Tibial nerve (tissue), 4 donors: ENCODE measurements around the gene ITGAV. TPM values are rescaled to one million over a fixed set of nuclear protein-coding genes. Genes with fewer than 3 reads are reported as not detected.

Experiments used
- DNase-seq, 2 donors: peaks; one replicate each; pipeline ENCODE4 v3.0.0-alpha.2; 2019; ENCODE audit warnings: low spot score in 2 of 2
- H3K27ac ChIP-seq, 4 donors: fragments of 200-600 bp; sonication (generic) in 3 of 4; one replicate each; pipeline ENCODE4 v1.5.1; 2017 to 2019; ENCODE audit warnings: mild to moderate bottlenecking in 1 of 4
- H3K27me3 ChIP-seq, 2 donors: fragments of 200-600 bp; sonication (generic) in 1 of 2; one replicate each; pipeline versions ENCODE4 v1.5.1 to v1.6.0; 2017 to 2019
- H3K36me3 ChIP-seq, 3 donors: fragments of 200-600 bp; sonication (generic); one replicate each; pipeline ENCODE4 v1.5.1; 2018 to 2019
- H3K4me1 ChIP-seq, 4 donors: fragments of 200-600 bp; sonication (generic) in 3 of 4; one replicate each; pipeline ENCODE4 v1.5.1; 2017 to 2019
- H3K4me3 ChIP-seq, 4 donors: fragments of 200-600 bp; sonication (generic) in 3 of 4; one replicate each; pipeline ENCODE4 v1.5.1; 2017 to 2019; ENCODE audit warnings: mild to moderate bottlenecking in 1 of 4, moderate library complexity in 1 of 4
- H3K9me3 ChIP-seq, 4 donors: fragments of 200-600 bp; sonication (generic) in 3 of 4; one replicate each; pipeline ENCODE4 v1.5.1; 2017 to 2019
- EP300 ChIP-seq, 2 donors: sonication (generic); formaldehyde crosslinking; IDR thresholded peaks; one replicate each; pipeline ENCODE4 v1.6.1; 2017; ENCODE audit warnings: antibody characterized with exemption in 2 of 2, mild to moderate bottlenecking in 1 of 2
- POLR2A ChIP-seq, 2 donors: fragments of 450-650 bp; IDR thresholded peaks; one replicate each; pipeline ENCODE4 v1.6.1; 2017; ENCODE audit warnings: antibody characterized with exemption in 2 of 2, mild to moderate bottlenecking in 2 of 2, moderate library complexity in 2 of 2
- WGBS, 2 donors: methylation state at CpG; one replicate each; pipeline ENCODE4 v1.1.5; 2018; 5-methylcytosine and 5-hydroxymethylcytosine counted together
- total RNA-seq, 4 donors: library from RNA; depleted of rRNA; stranded (reverse); fragments of >200 nt; gene quantifications; one replicate each; pipeline ENCODE4 v1.1.0, GENCODE V29; 2016
- TF ChIP-seq, protein P1 (sequence below), 5 experiments: fragments of 200-600 bp in 3 of 5; fragments of 450-650 bp in 2 of 5; sonication (generic) in 3 of 5; IDR thresholded peaks; one replicate each; pipeline ENCODE4 v1.5.1; 2016 to 2019; ENCODE audit warnings: antibody characterized with exemption in 5 of 5, mild to moderate bottlenecking in 3 of 5, moderate library complexity in 2 of 5

ITGAV gene
- total RNA-seq, 4 donors from 2014 or later = 97.1 to 114 (median 100) TPM

DNA sequence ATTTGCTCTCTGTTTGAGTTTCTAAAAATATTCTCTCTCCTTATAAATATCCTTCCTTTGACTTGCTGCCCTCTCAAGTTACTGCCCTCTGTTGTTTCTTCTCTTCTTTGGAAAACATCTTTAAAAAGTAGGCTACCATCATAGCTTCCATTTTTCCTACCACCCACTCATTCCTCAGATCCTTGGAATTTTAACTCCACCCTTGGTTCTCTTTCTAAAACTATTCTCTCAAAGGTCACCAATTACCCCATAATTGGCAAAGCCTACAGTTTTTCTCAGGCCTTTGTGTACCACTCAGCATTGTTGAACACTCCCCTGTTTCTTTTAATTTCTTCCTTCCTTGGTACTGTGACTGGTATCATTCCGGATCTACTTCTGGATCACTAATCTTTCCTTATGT lies 43.0 kb upstream of the ITGAV start:
- Histone ChIP-seq H3K27me3 (no peaks in the 10 kb centered on the region), H3K9me3 (no peaks in the 10 kb centered on the region), H3K36me3 (no peaks in the 10 kb centered on the region), H3K4me1 (peaks cover 0 to 40% (median 19%) of the 10 kb centered on the region in 4 donors), H3K27ac (peak overlapping the region in 2 of 4 donors; percentile 2 to 67), H3K4me3 (no peak overlapping the region)
- 0 to 32% methylated on average over 1 of the region's 1 CpG for WGBS, 2 donors
- no peak for TF ChIP-seq EP300 (IDR thresholded peaks at IDR 0.05)
- TF ChIP-seq, protein P1, sequence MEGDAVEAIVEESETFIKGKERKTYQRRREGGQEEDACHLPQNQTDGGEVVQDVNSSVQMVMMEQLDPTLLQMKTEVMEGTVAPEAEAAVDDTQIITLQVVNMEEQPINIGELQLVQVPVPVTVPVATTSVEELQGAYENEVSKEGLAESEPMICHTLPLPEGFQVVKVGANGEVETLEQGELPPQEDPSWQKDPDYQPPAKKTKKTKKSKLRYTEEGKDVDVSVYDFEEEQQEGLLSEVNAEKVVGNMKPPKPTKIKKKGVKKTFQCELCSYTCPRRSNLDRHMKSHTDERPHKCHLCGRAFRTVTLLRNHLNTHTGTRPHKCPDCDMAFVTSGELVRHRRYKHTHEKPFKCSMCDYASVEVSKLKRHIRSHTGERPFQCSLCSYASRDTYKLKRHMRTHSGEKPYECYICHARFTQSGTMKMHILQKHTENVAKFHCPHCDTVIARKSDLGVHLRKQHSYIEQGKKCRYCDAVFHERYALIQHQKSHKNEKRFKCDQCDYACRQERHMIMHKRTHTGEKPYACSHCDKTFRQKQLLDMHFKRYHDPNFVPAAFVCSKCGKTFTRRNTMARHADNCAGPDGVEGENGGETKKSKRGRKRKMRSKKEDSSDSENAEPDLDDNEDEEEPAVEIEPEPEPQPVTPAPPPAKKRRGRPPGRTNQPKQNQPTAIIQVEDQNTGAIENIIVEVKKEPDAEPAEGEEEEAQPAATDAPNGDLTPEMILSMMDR (IDR thresholded peaks at IDR 0.05) = no peak
- TF ChIP-seq POLR2A (IDR thresholded peaks at IDR 0.05) = no peak
- DNase-seq = no peak

DNA sequence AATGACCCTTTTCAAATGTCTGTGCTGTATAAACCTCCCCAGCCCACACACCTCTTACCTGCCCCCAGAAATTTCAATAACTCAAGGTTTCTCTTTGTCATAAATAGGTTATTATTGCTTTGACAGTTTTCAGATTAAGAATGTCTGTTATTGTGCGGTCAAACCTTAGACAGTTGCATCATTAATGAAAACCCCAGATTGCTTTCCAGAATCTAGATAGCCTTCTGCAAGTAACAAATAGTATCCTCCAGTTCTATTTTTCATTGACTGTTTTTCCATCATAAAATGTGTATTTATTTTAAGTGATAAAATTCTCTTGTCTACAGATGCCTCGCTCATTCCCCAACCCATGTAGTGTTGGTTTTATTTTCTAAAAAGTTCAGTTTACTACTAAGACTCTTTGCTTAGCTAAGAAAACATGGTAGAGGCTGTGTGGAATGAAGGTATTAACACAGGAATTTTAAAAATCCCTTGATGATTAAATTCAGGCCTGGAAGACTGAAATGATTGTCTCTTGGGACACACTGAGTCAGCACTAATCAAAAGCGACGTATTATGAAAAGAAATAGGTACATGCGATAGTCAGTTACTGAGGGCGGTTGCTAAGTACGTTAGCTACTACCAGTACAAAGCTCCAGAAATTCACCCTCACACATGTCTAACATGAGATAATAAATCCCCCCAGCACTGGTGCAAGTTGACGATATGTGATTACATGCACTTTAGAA lies 38.4 kb upstream of the ITGAV start:
- Histone ChIP-seq H3K27me3 (no peaks in the 10 kb centered on the region), H3K9me3 (no peaks in the 10 kb centered on the region), H3K4me3 (no peak overlapping the region), H3K27ac (no peak overlapping the region), H3K36me3 (no peaks in the 10 kb centered on the region), H3K4me1 (peaks cover 0 to 8% (median 4%) of the 10 kb centered on the region in 4 donors)
- TF ChIP-seq, protein P1 (IDR thresholded peaks at IDR 0.05) = no peak
- TF ChIP-seq POLR2A (IDR thresholded peaks at IDR 0.05) (no peak), EP300 (IDR thresholded peaks at IDR 0.05) (no peak)
- no peak for DNase-seq
- 79 to 80% methylated on average over 8 of the region's 8 CpGs for WGBS, 2 donors

DNA sequence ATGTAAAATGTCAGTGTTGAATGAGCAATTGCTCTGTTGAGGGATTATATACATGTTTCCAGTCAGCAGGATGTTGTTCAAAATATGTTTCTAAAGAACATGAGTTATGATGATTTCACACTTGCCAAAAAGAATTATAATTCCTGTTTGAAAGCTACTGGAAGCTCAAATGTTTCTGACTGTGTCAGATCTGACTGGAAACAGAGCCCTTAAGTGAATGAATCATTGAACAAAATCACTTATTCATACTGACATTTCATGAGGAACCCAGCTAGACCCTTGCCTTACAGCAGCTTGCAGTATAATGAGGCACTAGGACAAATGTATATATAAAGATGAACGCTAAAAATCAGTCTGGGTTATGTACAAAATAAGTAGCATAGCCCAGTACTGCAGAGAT lies 35.4 kb upstream of the ITGAV start:
- WGBS, 2 donors = 44 to 61% methylated on average over 1 of the region's 1 CpG
- no peak for DNase-seq
- TF ChIP-seq, protein P1 (IDR thresholded peaks at IDR 0.05) = no peak
- TF ChIP-seq POLR2A (IDR thresholded peaks at IDR 0.05) (no peak), EP300 (IDR thresholded peaks at IDR 0.05) (no peak)

DNA sequence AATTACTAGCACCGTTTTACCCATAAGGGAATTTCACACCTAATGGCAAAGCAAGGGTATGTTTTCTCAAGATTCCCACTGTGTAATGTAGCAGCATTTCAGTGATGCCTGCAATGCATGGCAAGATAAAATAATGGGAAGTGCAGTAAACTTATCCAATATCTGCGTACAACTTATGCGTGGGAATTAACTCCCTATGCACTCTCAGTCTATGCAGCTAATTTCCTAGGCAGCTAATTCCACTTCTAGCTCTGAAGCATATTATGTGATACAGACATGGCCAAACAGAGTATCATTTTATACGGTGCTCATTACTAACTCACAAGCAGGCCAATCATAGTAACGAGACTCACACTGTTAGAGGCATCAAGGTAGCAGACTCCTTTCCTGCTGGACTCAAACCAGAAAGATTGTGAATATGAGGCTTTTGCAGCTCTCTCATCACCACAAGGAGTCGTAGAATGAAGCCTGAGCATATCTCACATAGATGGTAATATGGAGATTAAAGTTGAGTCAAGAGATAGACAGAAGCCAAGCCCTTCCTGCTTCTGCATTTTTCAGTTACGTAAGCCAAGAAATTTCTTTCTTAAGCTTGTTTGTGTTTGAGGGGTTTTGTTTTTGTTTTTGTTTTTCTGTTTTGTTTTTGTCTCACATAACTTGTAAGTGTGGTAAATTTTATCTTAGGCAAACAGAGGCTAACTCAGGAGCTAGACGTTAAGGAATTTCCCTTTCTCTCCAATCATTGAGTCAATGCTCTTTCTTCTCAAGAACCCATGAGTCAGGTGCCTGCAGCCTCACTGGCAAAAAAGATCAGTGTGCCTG lies 34.8 kb upstream of the ITGAV start:
- H3K4me1 ChIP-seq = no peaks in the 10 kb centered on the region
- H3K4me3 ChIP-seq = no peak overlapping the region
- H3K9me3 ChIP-seq = no peaks in the 10 kb centered on the region
- H3K27ac ChIP-seq = peak overlapping the region in 1 of 4 donors; percentile 57
- no peaks in the 10 kb centered on the region for H3K27me3 ChIP-seq
- H3K36me3 ChIP-seq = no peaks in the 10 kb centered on the region
- TF ChIP-seq, protein P1 (IDR thresholded peaks at IDR 0.05) = no peak
- TF ChIP-seq POLR2A (IDR thresholded peaks at IDR 0.05) (no peak), EP300 (IDR thresholded peaks at IDR 0.05) (no peak)
- WGBS, 2 donors = 63% methylated on average over 8 of the region's 8 CpGs
- no peak for DNase-seq

More for the DNA sequence above, 35.4 kb upstream of the ITGAV start:
- Histone ChIP-seq H3K27ac (peak overlapping the region in 1 of 4 donors; percentile 57), H3K36me3 (no peaks in the 10 kb centered on the region), H3K27me3 (no peaks in the 10 kb centered on the region), H3K4me3 (no peak overlapping the region), H3K9me3 (no peaks in the 10 kb centered on the region), H3K4me1 (no peaks in the 10 kb centered on the region)
